Activated B cell treated with CpG ODN at 0.5 μM for 24 hours (primary cell): ENCODE measurements around the gene ROCK2. TPM values are rescaled to one million over a fixed set of nuclear protein-coding genes. Genes with fewer than 3 reads are reported as not detected.
A peak's percentile ranks its signal among the peaks of the same experiment; 100 is the strongest.

ENCODE experiments used
- ATAC-seq: fragments of 200-7000 bp; cut with Tn5 transposase; one replicate; pipeline ENCODE4 v1.10.0; 2021; ENCODE audit warnings: low read depth, mild to moderate bottlenecking, moderate library complexity
- CTCF ChIA-PET: fragments of 350-600 bp; sonication (Branson Sonifier 250); formaldehyde crosslinking; loops from one replicate; lab custom pipeline; 2021; ENCODE audit warnings: antibody characterized with exemption; lab: Charles Lee
- POLR2A ChIA-PET: fragments of 350-600 bp; sonication (Branson Sonifier 250); formaldehyde crosslinking; loops from one replicate; lab custom pipeline; 2021; ENCODE audit warnings: antibody characterized with exemption; lab: Charles Lee
- DNase-seq: peaks from one replicate; pipeline ENCODE4 v3.0.0; 2022
- H3K27ac Mint-ChIP-seq: one replicate; pipeline ENCODE4 v1.8.0; 2020; ENCODE audit warnings: mixed read lengths
- H3K27me3 Mint-ChIP-seq: one replicate; pipeline ENCODE4 v1.8.0; 2021; ENCODE audit warnings: mixed read lengths
- H3K36me3 Mint-ChIP-seq: one replicate; pipeline ENCODE4 v1.8.0; 2021; ENCODE audit warnings: low read depth, mixed read lengths
- H3K4me1 Mint-ChIP-seq: one replicate; pipeline ENCODE4 v1.8.0; 2021; ENCODE audit warnings: mixed read lengths
- H3K4me3 Mint-ChIP-seq: one replicate; pipeline ENCODE4 v1.8.0; 2020; ENCODE audit warnings: mild to moderate bottlenecking, mixed read lengths
- H3K9me3 Mint-ChIP-seq: one replicate; pipeline ENCODE4 v1.8.0; 2020; ENCODE audit warnings: mixed read lengths
- intact Hi-C: fragments of 100-400 bp; cut with micrococcal nuclease; formaldehyde crosslinking; loops from one replicate; pipeline ENCODE4 v1.15.1; 2024
- total RNA-seq: library from RNA; stranded (reverse); gene quantifications from 2 replicates; pipeline ENCODE4 v1.2.3, GENCODE V29; 2022
- TF ChIP-seq, protein P1 (sequence below): fragments of 200-600 bp; IDR thresholded peaks from one replicate; pipeline ENCODE4 v1.8.0; 2022; ENCODE audit warnings: antibody characterized with exemption, mild to moderate bottlenecking

Gene ROCK2
- total RNA-seq, 1 donor from 2014 or later, result 18.8 TPM

DNA sequence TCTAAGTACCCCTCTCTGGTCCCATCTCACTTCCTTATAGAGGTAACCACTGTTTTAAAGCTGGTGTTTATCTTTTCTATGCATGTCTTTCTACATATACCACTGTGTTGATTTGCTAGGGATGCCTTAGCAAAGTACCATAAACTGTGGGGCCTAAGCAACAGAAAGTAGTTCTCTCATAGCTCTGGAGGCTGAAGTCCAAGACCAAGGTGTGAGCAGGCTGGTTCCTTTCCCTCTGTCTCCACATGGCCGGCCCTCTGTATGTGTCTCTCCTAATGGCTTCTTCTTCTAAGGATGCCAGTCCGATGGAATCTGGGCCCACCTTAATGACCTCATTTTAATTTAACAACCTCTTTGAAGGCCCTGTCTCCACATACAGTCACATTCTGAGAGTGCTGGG is 40.8 kb upstream of the ROCK2 start:
- Mint-ChIP-seq H3K4me1 (peaks cover 5% of the 10 kb centered on the region), H3K4me3 (no peak overlapping the region), H3K27me3 (no peaks in the 10 kb centered on the region), H3K36me3 (no peaks in the 10 kb centered on the region), H3K9me3 (no peaks in the 10 kb centered on the region), H3K27ac (no peak overlapping the region)
- CTCF ChIA-PET, result no interaction called here
- intact Hi-C loops, result no loop called here
- ATAC-seq, result no peak
- DNase-seq, result no peak
- POLR2A ChIA-PET, result no interaction called here
- TF ChIP-seq, protein P1, sequence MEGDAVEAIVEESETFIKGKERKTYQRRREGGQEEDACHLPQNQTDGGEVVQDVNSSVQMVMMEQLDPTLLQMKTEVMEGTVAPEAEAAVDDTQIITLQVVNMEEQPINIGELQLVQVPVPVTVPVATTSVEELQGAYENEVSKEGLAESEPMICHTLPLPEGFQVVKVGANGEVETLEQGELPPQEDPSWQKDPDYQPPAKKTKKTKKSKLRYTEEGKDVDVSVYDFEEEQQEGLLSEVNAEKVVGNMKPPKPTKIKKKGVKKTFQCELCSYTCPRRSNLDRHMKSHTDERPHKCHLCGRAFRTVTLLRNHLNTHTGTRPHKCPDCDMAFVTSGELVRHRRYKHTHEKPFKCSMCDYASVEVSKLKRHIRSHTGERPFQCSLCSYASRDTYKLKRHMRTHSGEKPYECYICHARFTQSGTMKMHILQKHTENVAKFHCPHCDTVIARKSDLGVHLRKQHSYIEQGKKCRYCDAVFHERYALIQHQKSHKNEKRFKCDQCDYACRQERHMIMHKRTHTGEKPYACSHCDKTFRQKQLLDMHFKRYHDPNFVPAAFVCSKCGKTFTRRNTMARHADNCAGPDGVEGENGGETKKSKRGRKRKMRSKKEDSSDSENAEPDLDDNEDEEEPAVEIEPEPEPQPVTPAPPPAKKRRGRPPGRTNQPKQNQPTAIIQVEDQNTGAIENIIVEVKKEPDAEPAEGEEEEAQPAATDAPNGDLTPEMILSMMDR, result no peak

DNA sequence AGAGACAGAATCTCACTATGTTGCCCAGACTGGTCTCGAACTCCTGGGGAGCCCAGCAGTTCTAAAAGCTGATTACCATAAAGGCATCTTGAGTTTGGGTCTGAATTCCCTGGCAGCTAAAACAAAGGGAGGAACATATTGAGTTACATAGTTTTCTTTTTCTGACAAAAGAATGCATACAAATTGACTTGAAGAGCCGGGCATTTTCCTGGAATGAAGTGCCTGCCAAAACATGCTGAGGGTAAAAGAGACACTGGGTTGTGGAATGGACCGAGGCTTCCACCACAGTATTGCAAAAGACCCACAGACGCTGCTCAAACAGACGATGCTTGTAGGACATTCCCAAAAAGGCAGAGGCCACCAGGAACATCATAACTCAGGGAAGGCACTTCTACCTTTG is 35.1 kb upstream of the ROCK2 start:
- H3K9me3 Mint-ChIP-seq, result no peaks in the 10 kb centered on the region
- no peak for DNase-seq
- intact Hi-C loops, result no loop called here
- TF ChIP-seq, protein P1, result no peak
- ChIA-PET POLR2A (no interaction called here), CTCF (no interaction called here)
- peaks cover 35% of the 10 kb centered on the region for H3K4me1 Mint-ChIP-seq
- no peaks in the 10 kb centered on the region for H3K36me3 Mint-ChIP-seq
- H3K27me3 Mint-ChIP-seq, result no peaks in the 10 kb centered on the region
- no peak overlapping the region for H3K4me3 Mint-ChIP-seq
- no peak for ATAC-seq
- no peak overlapping the region for H3K27ac Mint-ChIP-seq

DNA sequence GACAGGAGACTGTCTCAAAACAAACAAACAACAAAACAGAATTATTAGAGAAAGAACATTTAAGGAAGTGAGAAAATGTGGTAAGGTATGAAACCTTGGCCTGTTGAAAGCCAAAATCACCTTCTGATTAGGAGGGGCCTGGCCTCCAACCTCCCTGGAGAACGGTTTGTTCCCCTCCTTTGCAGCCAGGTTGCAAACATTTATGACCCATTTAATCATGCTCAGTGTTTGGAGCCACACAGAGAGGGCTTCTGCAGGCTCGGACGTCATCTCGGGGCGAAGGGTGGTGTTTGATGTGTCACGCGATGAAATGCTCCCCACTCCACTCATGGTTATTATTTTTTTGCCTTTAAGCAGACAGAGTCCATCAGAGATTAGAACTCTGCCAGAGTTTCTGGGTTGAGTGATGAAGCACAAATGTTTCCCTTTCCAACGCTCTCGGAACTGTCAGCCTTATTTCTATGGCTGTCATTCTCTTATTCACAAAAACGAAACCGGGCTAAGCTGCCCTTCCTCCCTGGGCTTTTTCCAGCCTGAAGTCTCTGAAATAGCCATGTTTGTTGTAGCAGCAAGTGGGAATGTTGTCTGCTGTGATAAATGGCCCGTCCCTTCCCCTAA is 33.6 kb upstream of the ROCK2 start:
- ATAC-seq (peak; percentile 74), DNase-seq (no peak)
- CTCF ChIA-PET, result no interaction called here
- peaks cover 50% of the 10 kb centered on the region for H3K4me1 Mint-ChIP-seq
- TF ChIP-seq, protein P1, result no peak
- intact Hi-C loops, result no loop called here
- POLR2A ChIA-PET, result no interaction called here
- H3K9me3 Mint-ChIP-seq, result no peaks in the 10 kb centered on the region
- peak overlapping the region; percentile 32 for H3K4me3 Mint-ChIP-seq
- H3K27me3 Mint-ChIP-seq, result no peaks in the 10 kb centered on the region
- peak overlapping the region; percentile 43 for H3K27ac Mint-ChIP-seq
- H3K36me3 Mint-ChIP-seq, result no peaks in the 10 kb centered on the region

DNA sequence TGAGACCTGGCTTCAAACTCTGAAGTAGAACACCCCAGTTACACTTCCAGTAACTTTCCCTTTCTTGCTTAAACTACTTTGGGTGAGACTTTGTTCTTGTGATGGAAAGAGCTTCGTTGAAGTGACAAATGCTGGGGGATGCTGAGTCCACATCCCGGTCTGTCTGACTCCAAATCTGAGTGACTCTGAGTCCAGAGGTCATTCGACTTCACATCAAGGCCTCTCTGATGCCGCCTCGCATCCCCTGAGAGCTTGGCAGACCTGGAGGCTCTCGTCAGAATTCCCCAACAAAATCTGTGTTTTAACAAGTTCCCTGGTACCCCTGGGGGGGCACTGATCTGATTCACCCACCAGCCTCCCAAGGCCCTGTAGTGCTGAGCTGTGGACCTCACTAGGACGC is 31.6 kb upstream of the ROCK2 start:
- ChIA-PET CTCF (no interaction called here), POLR2A (no interaction called here)
- no peaks in the 10 kb centered on the region for H3K36me3 Mint-ChIP-seq
- TF ChIP-seq, protein P1, result no peak
- H3K27ac Mint-ChIP-seq, result no peak overlapping the region
- DNase-seq (no peak), ATAC-seq (no peak)
- no peaks in the 10 kb centered on the region for H3K27me3 Mint-ChIP-seq
- H3K9me3 Mint-ChIP-seq, result no peaks in the 10 kb centered on the region
- peaks cover 50% of the 10 kb centered on the region for H3K4me1 Mint-ChIP-seq
- no peak overlapping the region for H3K4me3 Mint-ChIP-seq
- intact Hi-C loops, result no loop called here

DNA sequence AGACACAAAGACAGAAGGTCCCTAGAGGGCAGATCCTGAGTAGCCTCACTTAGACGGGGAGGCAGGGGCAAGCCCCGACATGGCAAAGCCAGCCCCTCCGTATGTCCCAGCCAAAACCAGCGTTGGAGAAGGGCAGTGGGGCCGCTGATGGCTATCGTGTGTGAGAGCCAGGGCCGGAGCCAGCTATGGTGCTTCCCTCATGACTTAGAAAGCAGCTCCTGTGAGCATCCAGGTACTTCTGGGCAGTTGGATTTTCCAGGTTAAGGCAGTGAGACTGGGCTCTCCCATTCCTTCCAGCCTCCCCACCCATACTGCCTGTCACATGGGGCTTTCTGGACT is 31.2 kb upstream of the ROCK2 start:
- no peak for DNase-seq
- no peak for ATAC-seq
- intact Hi-C loops, result no loop called here
- no peak overlapping the region for H3K4me3 Mint-ChIP-seq
- no peaks in the 10 kb centered on the region for H3K36me3 Mint-ChIP-seq
- no peak overlapping the region for H3K27ac Mint-ChIP-seq
- peaks cover 47% of the 10 kb centered on the region for H3K4me1 Mint-ChIP-seq
- ChIA-PET CTCF (no interaction called here), POLR2A (no interaction called here)
- H3K27me3 Mint-ChIP-seq, result no peaks in the 10 kb centered on the region
- TF ChIP-seq, protein P1, result no peak
- H3K9me3 Mint-ChIP-seq, result no peaks in the 10 kb centered on the region
